GM20431 (cell line): ENCODE data around the gene SKAP2.

Experiments
- in situ Hi-C: fragments of 300-500 bp; cut with MseI, MboI; formaldehyde crosslinking; loops from one replicate; pipeline ENCODE4 v1.15.0; 2020; ENCODE audit warnings: low sequenced_read_pairs; ENCODE audit not compliant: unreplicated experiment

SKAP2 gene

GRCh38 chr7:26699766-26700165 lies 164.6 kb downstream of the SKAP2 start:
- in situ Hi-C loops, result no loop called here

GRCh38 chr7:26698806-26699205 lies 165.6 kb downstream of the SKAP2 start:
- in situ Hi-C loops, result no loop called here

DNA sequence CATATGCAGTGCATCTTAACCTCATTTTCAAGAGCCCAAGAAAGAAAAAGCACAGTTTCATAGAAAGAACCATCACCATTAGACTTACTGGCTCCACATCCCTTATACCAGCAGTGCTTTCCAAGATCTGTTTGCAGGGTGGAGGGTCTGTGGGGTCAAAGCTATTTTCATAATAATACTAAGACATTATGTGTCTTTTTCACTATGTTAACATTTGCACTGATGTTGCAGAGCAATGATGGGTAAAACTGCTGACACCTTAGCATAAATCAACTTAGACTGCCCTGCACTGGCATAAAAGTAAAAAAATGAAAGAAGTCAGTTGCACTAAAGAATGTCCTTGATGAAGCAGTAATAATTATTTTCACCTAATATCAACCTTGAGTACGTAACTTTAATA lies 166.2 kb downstream of the SKAP2 start:
- in situ Hi-C loops, result no loop called here

GRCh38 chr7:26696978-26697377 lies 167.4 kb downstream of the SKAP2 start:
- in situ Hi-C loops, result no loop called here

DNA sequence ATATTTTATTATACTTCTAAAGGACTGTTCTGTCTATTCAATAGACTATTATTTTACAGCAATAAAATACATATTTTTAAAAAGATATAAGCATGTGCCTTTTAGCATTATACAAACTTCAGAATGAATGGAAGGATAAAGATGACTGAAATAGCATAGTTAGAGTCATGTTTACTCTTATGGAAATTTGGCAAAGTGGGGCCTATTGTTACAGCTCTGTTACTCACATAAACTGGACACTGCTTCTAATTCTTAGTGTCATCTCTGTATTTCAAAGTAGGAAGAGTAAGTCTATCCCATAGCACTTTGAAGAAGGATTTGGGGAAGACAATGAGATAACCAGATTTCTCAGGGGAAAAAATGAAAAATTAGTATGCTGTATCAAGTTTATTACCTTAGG lies 168.2 kb downstream of the SKAP2 start:
- in situ Hi-C loops, result no loop called here

DNA sequence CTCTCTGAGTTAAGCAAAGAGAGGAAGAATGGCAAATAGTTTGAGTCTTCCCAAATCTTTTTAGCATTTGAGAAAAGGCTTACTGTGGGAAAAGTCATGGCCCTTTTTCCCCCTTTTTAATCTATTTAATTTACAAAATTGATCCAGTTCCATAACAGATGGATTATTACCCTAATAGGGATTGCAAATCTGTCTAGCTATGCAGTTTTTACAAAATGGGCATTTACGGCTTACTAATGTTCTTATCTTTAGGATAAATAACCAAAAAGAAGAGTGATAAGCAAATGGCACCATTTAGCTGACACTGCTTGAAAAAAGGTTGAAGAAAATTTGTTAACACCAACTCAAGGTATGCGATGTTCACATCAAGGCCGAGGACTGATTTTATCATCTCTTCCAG lies 169.7 kb downstream of the SKAP2 start:
- in situ Hi-C loops, result no loop called here

GRCh38 chr7:26694141-26694540 lies 170.2 kb downstream of the SKAP2 start:
- in situ Hi-C loops, result no loop called here

DNA sequence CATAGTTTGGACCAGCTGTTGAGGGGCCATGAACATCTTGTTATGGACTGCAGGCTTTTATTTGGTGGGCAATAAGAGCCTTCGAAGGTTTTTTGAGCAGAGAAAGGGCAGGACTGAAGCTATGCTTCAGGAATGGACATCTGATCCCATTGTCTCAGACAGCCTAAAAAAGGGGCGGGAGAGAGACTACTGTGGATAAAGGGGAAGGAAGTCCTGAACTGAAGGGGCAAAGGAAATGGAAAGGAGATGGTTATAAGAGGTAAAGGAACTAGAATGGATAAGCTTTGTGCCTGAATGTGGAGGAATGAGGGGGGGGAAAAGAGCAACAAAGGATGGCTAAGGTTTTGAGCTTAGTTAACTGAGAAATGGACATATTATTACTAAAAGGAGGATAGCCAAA lies 172.5 kb downstream of the SKAP2 start:
- in situ Hi-C loops, result no loop called here

- in situ Hi-C loops, result no loop called here
Measured at GRCh38 chr7:26691406-26691805, 173.0 kb downstream of the SKAP2 start.

DNA sequence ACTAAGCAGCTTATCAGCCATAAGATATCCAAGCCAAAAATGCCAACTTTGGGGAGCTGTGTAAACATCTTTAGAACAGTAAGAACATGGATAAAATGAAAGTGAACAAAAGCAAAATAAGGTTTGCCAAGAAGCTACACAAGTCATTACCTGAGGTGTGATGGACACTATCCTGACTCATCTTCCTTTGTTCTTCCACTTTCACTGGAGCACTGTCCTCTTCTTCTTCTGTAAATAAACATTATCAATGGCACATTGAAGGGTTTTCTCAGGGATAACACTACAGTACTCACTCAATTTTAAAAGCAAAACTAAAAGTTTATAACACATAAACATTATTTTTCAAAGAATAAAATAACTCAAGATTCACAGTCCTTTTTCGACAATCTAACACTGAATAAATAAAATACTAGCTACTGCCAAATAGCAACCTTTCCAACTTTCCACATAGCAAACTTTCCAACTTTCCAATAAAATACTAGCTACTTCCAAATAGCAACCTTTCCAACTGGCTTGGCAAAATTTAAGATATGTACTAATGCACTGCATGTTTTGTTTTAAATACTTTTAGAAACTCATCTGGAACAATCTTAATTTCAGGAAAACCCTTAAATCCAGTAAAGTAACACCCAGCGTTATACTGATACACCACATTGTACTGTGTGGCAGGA lies 174.1 kb downstream of the SKAP2 start:
- in situ Hi-C loops, result no loop called here

GRCh38 chr7:26688936-26689506 lies 175.4 kb downstream of the SKAP2 start:
- in situ Hi-C loops, result no loop called here

DNA sequence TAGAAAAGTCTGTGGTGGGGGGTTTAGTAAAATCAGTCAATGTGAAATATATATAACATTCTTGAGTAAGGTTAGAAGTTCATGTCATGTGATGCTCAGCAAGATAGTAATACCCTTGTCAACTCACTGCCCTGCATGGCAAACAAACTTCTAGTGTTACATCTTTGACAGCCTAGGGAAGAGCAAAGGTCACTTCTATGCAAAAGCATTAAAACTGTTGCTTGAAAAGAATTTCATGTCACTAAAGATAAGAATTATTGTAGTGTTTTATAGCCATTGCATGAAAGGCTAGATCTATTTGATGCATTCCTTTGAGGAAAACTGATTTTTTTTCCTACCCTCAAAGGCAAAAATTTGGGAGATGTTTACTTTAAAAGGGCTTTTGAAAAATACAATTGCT lies 176.0 kb downstream of the SKAP2 start:
- in situ Hi-C loops, result no loop called here

DNA sequence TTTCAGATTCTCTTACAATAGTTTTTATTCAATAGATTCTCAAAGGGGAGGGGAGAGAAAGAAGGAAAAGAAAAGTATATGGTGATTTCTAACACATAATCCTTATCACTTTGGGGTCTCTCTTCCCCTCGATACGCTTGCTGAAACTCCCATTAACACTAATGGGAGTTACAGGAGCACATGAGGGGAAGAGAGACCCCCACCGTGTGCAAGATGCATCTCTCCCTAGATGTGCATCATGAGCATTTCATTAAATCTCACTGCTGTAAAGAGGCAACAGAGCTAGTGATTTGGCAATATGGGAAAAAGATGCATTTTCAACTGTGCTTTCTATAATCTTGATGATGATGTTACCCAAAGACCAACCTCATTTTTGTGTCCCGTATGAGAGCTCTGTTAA lies 177.4 kb downstream of the SKAP2 start:
- in situ Hi-C loops, result no loop called here

DNA sequence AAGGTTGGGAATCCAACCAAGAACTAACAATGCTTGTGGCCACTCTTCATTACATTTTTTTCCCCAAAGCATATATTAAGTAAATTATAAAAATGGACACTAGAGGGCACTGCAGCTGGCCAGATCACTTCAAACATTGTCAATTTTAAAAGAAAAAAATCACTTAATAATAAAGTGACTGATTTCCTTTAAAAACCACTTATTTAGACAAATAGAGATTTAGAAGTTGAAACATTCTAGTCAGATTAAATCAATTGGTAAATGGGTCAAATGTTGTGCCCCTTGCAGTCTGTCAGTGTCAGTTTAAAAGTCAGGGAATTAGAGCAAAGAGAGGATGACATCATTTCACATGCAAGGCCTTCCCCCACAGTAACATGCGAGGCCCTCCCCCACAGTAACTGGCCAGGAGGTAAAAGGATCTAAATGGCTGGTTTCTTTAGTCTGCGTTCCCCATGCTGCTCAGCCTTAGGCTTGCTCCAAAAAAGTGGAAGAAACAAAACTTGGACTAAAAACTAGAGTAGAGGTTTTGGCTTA lies 177.9 kb downstream of the SKAP2 start:
- in situ Hi-C loops, result no loop called here

GRCh38 chr7:26685606-26686005 lies 178.8 kb downstream of the SKAP2 start:
- in situ Hi-C loops, result no loop called here

DNA sequence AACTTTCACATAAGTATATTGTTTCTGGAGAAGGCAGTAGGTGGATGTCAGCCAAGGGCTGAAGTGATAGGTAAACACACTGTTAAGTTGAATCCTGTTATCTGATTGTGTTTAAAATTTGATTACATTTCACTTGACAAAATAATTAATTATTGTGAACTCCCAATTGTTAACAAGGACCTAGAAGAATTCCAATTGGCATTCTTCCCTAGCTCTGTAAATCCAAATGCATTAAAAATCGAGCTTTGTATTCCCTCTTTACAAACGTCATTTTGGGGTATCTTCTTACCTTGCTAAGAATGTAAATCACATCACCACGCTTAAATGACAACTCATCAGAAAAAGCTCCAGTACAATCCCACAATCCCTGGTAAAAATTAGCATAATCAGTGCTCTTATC lies 179.9 kb downstream of the SKAP2 start:
- in situ Hi-C loops, result no loop called here

DNA sequence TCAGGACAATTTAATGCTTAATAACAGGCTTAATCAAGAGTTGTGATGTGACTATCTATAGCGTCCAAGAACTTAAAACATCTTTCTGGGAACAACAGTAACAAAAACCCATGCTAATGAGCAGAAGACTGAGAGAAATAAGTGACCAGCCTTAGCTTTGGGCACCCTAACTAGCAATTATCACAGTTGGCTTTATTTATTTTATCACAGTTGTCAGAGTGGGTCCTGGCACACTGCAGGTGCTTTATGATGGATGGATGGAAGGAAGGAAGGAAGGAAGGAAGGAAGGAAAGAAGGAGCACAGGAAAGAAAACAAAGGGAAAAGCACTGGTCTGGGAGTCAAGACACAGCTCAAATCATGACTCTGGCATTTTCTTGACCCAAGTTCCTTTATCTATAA lies 181.1 kb downstream of the SKAP2 start:
- in situ Hi-C loops, result no loop called here

- in situ Hi-C loops, result no loop called here
Measured at GRCh38 chr7:26681819-26682418, 182.5 kb downstream of the SKAP2 start.

GRCh38 chr7:26680587-26680986 lies 183.8 kb downstream of the SKAP2 start:
- in situ Hi-C loops, result no loop called here

GRCh38 chr7:26675143-26675887 lies 189.1 kb downstream of the SKAP2 start:
- in situ Hi-C loops, result no loop called here

DNA sequence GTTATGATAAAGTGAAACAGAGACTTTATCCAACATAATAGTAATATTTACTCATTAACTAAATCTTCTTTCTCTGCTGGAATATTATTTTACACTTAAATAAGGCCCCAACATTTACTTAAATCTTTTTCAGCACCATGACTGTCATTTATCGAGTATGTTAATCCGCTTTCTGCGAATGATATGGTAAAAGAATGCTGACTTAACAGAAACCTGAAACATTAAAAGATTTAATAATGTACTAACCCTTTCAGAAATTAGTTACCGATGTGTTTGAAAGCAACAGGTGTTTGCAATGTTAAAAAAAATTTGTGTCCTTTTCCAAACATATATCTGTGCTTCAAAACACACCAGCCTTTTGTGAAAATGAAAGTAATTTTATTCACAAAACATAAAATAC lies 190.5 kb downstream of the SKAP2 start:
- in situ Hi-C loops, result loop anchor here (25.0 kb wide), 2 partner anchors 312 to 787 kb away; no protein-coding TSS in a partner anchor
